HG03460 (cell line): ENCODE results near the gene CEP290.
"Not testable (repeated sequence)": the region's sequence is repeated elsewhere in the genome, so short reads cannot be mapped to it uniquely, and the experiment has no call there.

Source experiments
- ATAC-seq: cut with Tn5 transposase; IDR thresholded peaks from one replicate; pipeline ENCODE4 v1.9.1; 2021; ENCODE audit not compliant: unreplicated experiment

CEP290 gene

GRCh38 chr12:88144546-88145468, 2.9 kb upstream of the CEP290 start:
- ATAC-seq, result no peak

GRCh38 chr12:88144037-88144436, 2.1 kb upstream of the CEP290 start:
- no peak for ATAC-seq

GRCh38 chr12:88142610-88142991, 713 bp upstream of the CEP290 start:
- peak; percentile 2 for ATAC-seq

GRCh38 chr12:88141425-88141773, 489 bp downstream of the CEP290 start:
- no peak for ATAC-seq

- ATAC-seq, result not testable (repeated sequence)
These were observed 2.2 kb downstream of the CEP290 start for GRCh38 chr12:88139711-88140110.

GRCh38 chr12:88133181-88133580, 8.7 kb downstream of the CEP290 start:
- ATAC-seq, result not testable (repeated sequence)

GRCh38 chr12:88132392-88132791, 9.5 kb downstream of the CEP290 start:
- no peak for ATAC-seq

- no peak for ATAC-seq
These were observed 14.0 kb downstream of the CEP290 start for GRCh38 chr12:88127855-88128254.

GRCh38 chr12:88127099-88127498, 14.8 kb downstream of the CEP290 start:
- ATAC-seq, result no peak

GRCh38 chr12:88122666-88123065, 19.2 kb downstream of the CEP290 start:
- ATAC-seq, result no peak

GRCh38 chr12:88113871-88114270, 28.0 kb downstream of the CEP290 start:
- no peak for ATAC-seq

- peak; percentile 55 for ATAC-seq
These were observed 30.7 kb downstream of the CEP290 start for GRCh38 chr12:88111074-88111652.

GRCh38 chr12:88108021-88108420, 33.9 kb downstream of the CEP290 start:
- ATAC-seq, result no peak

- no peak for ATAC-seq
These were observed 48.3 kb downstream of the CEP290 start for GRCh38 chr12:88093573-88093972.

- ATAC-seq, result no peak
These were observed 49.1 kb downstream of the CEP290 start for GRCh38 chr12:88092771-88093170.

GRCh38 chr12:88084210-88084609, 57.7 kb downstream of the CEP290 start:
- no peak for ATAC-seq

GRCh38 chr12:88083634-88084033, 58.3 kb downstream of the CEP290 start:
- ATAC-seq, result no peak

- ATAC-seq, result no peak
These were observed 60.6 kb downstream of the CEP290 start for GRCh38 chr12:88081247-88081646.

- no peak for ATAC-seq
These were observed 74.6 kb downstream of the CEP290 start for GRCh38 chr12:88067301-88067700.

GRCh38 chr12:88063375-88063774, 78.5 kb downstream of the CEP290 start:
- peak; percentile 85 for ATAC-seq

GRCh38 chr12:88062474-88062873, 79.4 kb downstream of the CEP290 start:
- peak; percentile 66 for ATAC-seq

- no peak for ATAC-seq
These were observed 83.2 kb downstream of the CEP290 start for GRCh38 chr12:88058719-88059077.
